Measurements from ENCODE around the gene CDC42BPB.

- TF ChIP-seq POLR2A (IDR thresholded peaks at IDR 0.05; ENCODE audit: low read depth, low read length) (no peak), POLR2AphosphoS5 (IDR thresholded peaks at IDR 0.05; ENCODE audit: low read depth, low read length) (0 out of 2 replicates have a peak, but pooled peaks have one; percentile 29)
Observed at GRCh38 chr14:102897299-102898027, 159.9 kb downstream of the CDC42BPB start.
